NB4 (cell line): Measurements from ENCODE around the gene UPF3A.
A peak's percentile ranks its signal among the peaks of the same experiment; 100 is the strongest.

Experiments used
- DNase-seq: peaks from one replicate; pipeline ENCODE4 v3.0.0; 2010; ENCODE audit warnings: low read depth
- H3K4me3 ChIP-seq: one replicate; pipeline ENCODE4 v1.5.1; 2011; ENCODE audit warnings: mild to moderate bottlenecking, low read depth, low read length, moderate library complexity
- MYC ChIP-seq: IDR thresholded peaks from 2 replicates; pipeline ENCODE4 v1.6.1; 2011; ENCODE audit warnings: low read depth, low read length
- POLR2A ChIP-seq: IDR thresholded peaks from 2 replicates; pipeline ENCODE4 v1.6.1; 2011; ENCODE audit warnings: mild to moderate bottlenecking; ENCODE audit not compliant: insufficient read length; ENCODE audit errors: extremely low read depth
- TF ChIP-seq, protein P1 (sequence below): IDR thresholded peaks from 2 replicates; pipeline ENCODE4 v1.6.1; 2011; ENCODE audit warnings: low read depth, low read length
- TF ChIP-seq, protein P2 (sequence below): IDR thresholded peaks from one replicate; pipeline ENCODE4 v1.5.1; 2012; ENCODE audit warnings: low read depth, low read length

UPF3A gene

GRCh38 chr13:114315074-114315785 is 33.8 kb downstream of the UPF3A start:
- peak overlapping the region; percentile 87 for H3K4me3 ChIP-seq
- TF ChIP-seq, protein P1, sequence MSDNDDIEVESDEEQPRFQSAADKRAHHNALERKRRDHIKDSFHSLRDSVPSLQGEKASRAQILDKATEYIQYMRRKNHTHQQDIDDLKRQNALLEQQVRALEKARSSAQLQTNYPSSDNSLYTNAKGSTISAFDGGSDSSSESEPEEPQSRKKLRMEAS = peak; percentile 83
- 0 out of 2 replicates have a peak, but pooled peaks have one; percentile 8 for TF ChIP-seq MYC
- TF ChIP-seq, protein P2, sequence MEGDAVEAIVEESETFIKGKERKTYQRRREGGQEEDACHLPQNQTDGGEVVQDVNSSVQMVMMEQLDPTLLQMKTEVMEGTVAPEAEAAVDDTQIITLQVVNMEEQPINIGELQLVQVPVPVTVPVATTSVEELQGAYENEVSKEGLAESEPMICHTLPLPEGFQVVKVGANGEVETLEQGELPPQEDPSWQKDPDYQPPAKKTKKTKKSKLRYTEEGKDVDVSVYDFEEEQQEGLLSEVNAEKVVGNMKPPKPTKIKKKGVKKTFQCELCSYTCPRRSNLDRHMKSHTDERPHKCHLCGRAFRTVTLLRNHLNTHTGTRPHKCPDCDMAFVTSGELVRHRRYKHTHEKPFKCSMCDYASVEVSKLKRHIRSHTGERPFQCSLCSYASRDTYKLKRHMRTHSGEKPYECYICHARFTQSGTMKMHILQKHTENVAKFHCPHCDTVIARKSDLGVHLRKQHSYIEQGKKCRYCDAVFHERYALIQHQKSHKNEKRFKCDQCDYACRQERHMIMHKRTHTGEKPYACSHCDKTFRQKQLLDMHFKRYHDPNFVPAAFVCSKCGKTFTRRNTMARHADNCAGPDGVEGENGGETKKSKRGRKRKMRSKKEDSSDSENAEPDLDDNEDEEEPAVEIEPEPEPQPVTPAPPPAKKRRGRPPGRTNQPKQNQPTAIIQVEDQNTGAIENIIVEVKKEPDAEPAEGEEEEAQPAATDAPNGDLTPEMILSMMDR = no peak
- peak; percentile 31 for DNase-seq

DNA sequence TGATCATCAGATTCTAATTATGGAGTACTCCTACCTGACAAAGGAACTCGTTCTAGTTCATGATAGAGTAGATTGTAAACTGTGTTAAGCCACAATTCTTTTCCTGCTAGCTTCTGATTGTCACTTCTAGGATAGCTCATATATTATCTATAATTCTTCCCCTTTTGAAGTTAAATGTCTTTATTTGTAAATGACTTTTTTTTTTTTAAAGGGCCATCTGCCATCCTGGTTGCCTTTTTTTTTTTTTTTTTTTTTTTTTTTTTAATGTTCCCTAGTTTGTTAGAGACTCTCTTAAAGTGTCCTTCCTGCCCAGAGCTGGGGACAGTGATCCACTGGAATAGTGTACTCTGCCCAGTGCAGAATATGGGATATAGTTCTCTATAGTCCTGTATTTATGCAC is 37.2 kb downstream of the UPF3A start:
- no peak overlapping the region for H3K4me3 ChIP-seq
- DNase-seq = no peak
- TF ChIP-seq, protein P2 = no peak
- TF ChIP-seq MYC (no peak), POLR2A (no peak)
- TF ChIP-seq, protein P1 = no peak

DNA sequence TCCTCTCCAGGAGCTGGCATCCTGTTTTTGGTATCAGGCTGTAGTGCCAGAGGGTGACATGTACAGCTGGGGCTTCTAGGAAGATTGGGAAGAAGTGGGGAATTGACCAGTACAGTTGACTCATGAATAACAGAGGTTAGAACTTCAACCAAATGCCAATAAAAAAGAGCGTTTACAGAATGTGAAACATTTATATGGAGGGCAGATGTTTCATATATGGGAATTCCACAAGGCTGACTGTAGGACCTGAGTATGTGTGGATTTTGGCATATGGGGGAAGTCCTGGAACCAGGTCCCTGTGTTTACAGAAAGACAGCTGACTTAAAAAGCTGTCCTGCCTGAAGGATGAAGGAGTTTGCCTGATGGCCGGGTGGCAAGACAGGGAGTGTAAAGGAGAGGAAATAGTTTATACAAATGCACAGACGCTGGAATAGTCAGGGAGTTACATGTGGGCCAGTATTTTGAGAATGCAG is 38.1 kb downstream of the UPF3A start:
- DNase-seq = no peak
- H3K4me3 ChIP-seq = no peak overlapping the region
- TF ChIP-seq, protein P1 = no peak
- TF ChIP-seq POLR2A (no peak), MYC (no peak)
- TF ChIP-seq, protein P2 = no peak

DNA sequence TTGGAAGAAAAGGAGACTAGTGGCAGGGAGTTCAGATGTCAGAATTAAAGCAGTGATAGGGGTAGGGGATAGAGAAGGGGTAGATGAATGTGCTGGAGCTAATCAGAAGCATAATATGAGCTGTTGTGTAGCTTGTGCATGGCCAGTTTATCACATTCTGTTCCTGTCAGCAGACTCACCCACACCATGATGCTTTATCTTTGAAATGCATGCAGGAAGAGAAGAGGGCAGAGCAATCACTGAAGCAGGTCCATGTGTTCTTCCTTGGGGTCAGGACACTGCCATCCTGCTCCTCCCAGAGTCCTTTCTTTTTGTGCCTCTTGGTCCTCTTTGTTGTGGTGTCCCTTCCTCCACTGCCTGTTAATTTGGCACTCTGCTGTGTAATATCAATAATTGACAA is 38.7 kb downstream of the UPF3A start:
- no peak for DNase-seq
- no peak for TF ChIP-seq MYC
- TF ChIP-seq POLR2A = no peak
- TF ChIP-seq, protein P2 = no peak
- TF ChIP-seq, protein P1 = no peak
- H3K4me3 ChIP-seq = no peak overlapping the region

DNA sequence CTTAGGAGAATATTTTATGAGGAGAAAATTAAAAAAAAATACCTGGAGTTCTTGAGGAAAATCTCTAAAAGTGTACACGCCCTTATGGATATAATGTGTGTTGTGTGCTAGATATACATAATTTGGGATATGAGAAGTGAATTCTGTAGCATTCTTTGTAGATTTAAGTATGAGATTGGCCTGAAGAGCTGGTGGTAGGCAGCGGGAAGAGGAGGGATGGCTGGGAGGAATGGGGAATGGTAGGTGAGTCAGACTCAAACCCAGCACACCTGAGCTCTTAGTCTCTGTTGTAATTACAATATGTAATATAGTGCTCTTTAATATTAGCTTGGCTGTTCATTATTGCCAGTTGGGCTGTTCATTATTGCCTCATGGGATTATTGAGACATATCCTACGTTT is 39.9 kb downstream of the UPF3A start:
- H3K4me3 ChIP-seq = no peak overlapping the region
- TF ChIP-seq MYC = no peak
- TF ChIP-seq, protein P1 = no peak
- TF ChIP-seq, protein P2 = no peak
- no peak for TF ChIP-seq POLR2A
- no peak for DNase-seq
